Activated T-cell treated with anti-CD3 and anti-CD28 coated beads, Interleukin-2, amount 50 U/mL, for 72 hours (primary cell): ENCODE measurements around the gene TSPAN18. TPM values are rescaled to one million over a fixed set of nuclear protein-coding genes. Genes with fewer than 3 reads are reported as not detected.

ENCODE experiments used
- ATAC-seq, 2 donors: fragments of 150-1000 bp; cut with Tn5 transposase; replicated peaks in 1 of 2; 2 replicates each; pipeline ENCODE4 v1.10.0; 2021; ENCODE audit warnings: moderate library complexity in 2 of 2, mild to moderate bottlenecking in 1 of 2
- DNase-seq, 2 donors: peaks; one replicate each; pipeline ENCODE4 v3.0.0; 2021 to 2022; ENCODE audit warnings: mixed read lengths in 1 of 2
- H3K27ac Mint-ChIP-seq: one replicate; pipeline ENCODE4 v1.8.0; 2022; ENCODE audit warnings: mild to moderate bottlenecking, moderate library complexity, mixed read lengths
- H3K27me3 Mint-ChIP-seq: one replicate; pipeline ENCODE4 v1.8.0; 2022; ENCODE audit warnings: low read depth, mixed read lengths
- H3K36me3 Mint-ChIP-seq, 2 donors: one replicate each; pipeline ENCODE4 v1.8.0; 2022; ENCODE audit warnings: mixed read lengths in 2 of 2, mild to moderate bottlenecking in 1 of 2; ENCODE audit not compliant: insufficient read depth in 2 of 2
- H3K4me1 Mint-ChIP-seq: one replicate; pipeline ENCODE4 v1.8.0; 2022; ENCODE audit warnings: low read depth, mixed read lengths
- H3K4me3 Mint-ChIP-seq, 2 donors: one replicate each; pipeline ENCODE4 v1.8.0; 2022; ENCODE audit warnings: mild to moderate bottlenecking in 2 of 2, mixed read lengths in 2 of 2, moderate library complexity in 2 of 2
- H3K9me3 Mint-ChIP-seq, 2 donors: one replicate each; pipeline ENCODE4 v1.8.0; 2022; ENCODE audit warnings: mixed read lengths in 2 of 2
- total RNA-seq, 2 donors: library from RNA; stranded (reverse); gene quantifications; one replicate each; pipeline ENCODE4 v1.2.3, GENCODE V29; 2022

Gene TSPAN18
- total RNA-seq, 2 donors from 2014 or later: 1.3 to 1.8 TPM

DNA sequence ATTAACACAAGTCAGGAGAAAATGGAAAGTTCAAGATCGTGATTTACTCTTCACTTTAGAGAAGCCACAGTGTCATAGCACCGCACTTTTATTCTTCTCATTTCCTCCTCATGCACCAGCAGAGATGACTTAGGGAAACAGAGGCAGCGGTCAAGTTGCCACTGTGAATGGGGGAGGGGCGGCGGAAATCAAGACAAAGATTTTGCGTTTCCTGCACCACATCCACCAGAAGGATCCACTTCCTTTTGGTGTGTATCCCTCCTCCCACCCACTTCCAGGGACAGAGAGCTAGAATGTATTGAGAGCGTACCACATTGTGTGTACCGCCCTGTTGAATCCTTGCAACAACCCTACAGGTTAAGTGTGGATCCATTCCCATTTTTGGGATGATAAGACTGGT is 21.8 kb downstream of the TSPAN18 start:
- H3K36me3 Mint-ChIP-seq: no peaks in the 10 kb centered on the region
- H3K9me3 Mint-ChIP-seq: no peaks in the 10 kb centered on the region
- no peak overlapping the region for H3K4me3 Mint-ChIP-seq
- peaks cover 35% of the 10 kb centered on the region for H3K4me1 Mint-ChIP-seq
- no peak overlapping the region for H3K27ac Mint-ChIP-seq
- ATAC-seq (no peak), DNase-seq (no peak)
- H3K27me3 Mint-ChIP-seq: no peaks in the 10 kb centered on the region

- ATAC-seq: no peak
- no peaks in the 10 kb centered on the region for H3K9me3 Mint-ChIP-seq
- DNase-seq: no peak
- H3K4me1 Mint-ChIP-seq: peaks cover 35% of the 10 kb centered on the region
- no peaks in the 10 kb centered on the region for H3K36me3 Mint-ChIP-seq
- no peak overlapping the region for H3K4me3 Mint-ChIP-seq
- H3K27me3 Mint-ChIP-seq: no peaks in the 10 kb centered on the region
- no peak overlapping the region for H3K27ac Mint-ChIP-seq
Measured at GRCh38 chr11:44749189-44749588, 22.4 kb downstream of the TSPAN18 start.

DNA sequence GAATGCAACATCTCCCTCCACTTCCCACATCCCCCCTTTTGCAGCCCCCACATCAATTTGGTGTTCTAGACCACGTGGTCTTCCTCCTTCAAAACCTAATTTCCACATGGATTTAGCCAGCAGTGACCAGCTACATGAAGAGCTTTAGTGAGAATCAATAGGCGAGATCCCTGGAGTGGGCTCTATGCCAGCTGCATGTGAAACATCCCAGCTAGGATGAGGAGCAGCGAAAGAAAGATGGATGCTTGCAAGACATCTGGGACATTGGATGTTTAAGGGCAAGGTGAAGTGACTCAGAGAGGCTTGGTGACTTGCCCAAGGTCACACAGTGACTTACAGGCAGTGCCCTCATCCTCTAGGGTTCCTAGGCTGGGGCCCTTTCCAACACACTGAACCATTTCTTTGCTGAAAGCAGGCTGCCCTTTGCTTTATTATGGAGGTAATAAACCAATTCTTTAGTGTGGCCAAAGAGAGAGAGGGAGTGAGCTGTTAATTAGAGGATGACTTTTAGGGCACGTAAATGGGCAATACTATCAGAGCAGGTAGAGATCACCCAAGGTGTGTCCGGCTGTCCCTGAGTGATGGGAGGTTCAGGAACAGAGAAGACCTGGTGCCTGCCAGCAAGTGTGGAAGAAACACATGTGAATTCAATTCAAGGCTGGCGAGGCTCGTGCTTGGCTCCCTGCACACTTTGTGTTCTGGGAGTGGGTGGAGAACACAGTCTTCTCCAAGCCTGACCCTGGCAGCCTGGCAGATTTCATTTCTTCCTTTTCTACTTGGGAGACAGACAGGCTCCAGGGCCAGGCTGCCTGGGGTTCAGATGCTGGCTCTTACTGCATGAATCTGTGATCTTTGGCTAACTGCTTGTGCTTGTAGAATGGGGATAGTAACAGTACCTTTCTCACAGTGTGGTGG is 24.0 kb downstream of the TSPAN18 start:
- peaks cover 35% of the 10 kb centered on the region for H3K4me1 Mint-ChIP-seq
- no peak overlapping the region for H3K27ac Mint-ChIP-seq
- DNase-seq (no peak), ATAC-seq (no peak)
- H3K36me3 Mint-ChIP-seq: no peaks in the 10 kb centered on the region
- no peaks in the 10 kb centered on the region for H3K27me3 Mint-ChIP-seq
- no peaks in the 10 kb centered on the region for H3K9me3 Mint-ChIP-seq
- no peak overlapping the region for H3K4me3 Mint-ChIP-seq

DNA sequence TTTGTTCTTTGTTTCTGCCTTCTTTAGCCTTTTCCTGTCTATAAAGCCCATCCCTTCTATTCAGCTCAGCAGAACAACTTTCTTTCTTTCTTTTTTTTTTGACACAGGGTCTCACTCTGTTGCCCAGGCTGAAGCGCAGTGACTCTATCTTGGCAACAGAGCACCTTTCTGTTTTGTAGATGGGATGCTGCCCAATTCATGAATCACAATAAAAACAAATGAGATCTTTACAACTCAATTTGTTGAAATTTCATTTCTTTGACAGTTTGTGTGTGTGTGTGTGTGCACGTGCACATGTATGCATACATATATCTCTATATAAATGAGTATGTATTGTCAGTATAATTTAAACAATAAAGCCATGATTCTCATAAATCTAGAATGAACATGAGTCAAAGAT is 25.5 kb downstream of the TSPAN18 start:
- Mint-ChIP-seq H3K4me1 (peaks cover 27% of the 10 kb centered on the region), H3K27me3 (no peaks in the 10 kb centered on the region), H3K4me3 (no peak overlapping the region), H3K36me3 (no peaks in the 10 kb centered on the region), H3K27ac (no peak overlapping the region), H3K9me3 (no peaks in the 10 kb centered on the region)
- DNase-seq: no peak
- ATAC-seq: no peak

DNA sequence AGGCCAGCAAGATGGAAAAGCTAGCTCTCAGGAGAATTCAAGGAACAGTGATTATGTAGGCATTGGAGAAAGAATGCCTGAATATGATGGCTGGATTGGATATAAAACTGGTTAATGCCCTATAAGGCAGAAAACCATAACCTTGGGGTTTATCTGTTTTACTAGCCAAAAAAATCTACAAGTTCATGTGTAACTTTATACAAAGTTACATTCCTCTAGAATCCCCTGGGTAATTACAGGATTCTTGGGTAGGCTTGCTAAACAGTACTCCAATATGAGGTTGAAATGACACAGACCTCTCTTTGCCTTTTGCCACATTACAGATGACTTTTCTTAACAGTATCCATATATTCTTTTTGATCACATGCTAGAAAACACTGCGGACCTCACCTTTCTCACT is 26.0 kb downstream of the TSPAN18 start:
- no peak for DNase-seq

GRCh38 chr11:44753961-44754645 is 27.3 kb downstream of the TSPAN18 start:
- DNase-seq (no peak), ATAC-seq (no peak)
- Mint-ChIP-seq H3K36me3 (peaks cover 0 to 11% of the 10 kb centered on the region in 2 donors), H3K4me3 (no peak overlapping the region), H3K4me1 (peaks cover 16% of the 10 kb centered on the region), H3K27me3 (no peaks in the 10 kb centered on the region), H3K27ac (no peak overlapping the region), H3K9me3 (peaks cover 0 to 3% of the 10 kb centered on the region in 2 donors)

More for the DNA sequence above, 26.0 kb downstream of the TSPAN18 start:
- ATAC-seq: no peak
- H3K4me3 Mint-ChIP-seq: no peak overlapping the region
- H3K27me3 Mint-ChIP-seq: no peaks in the 10 kb centered on the region
- no peaks in the 10 kb centered on the region for H3K9me3 Mint-ChIP-seq
- peaks cover 0 to 3% of the 10 kb centered on the region in 2 donors for H3K36me3 Mint-ChIP-seq
- no peak overlapping the region for H3K27ac Mint-ChIP-seq
- peaks cover 23% of the 10 kb centered on the region for H3K4me1 Mint-ChIP-seq

DNA sequence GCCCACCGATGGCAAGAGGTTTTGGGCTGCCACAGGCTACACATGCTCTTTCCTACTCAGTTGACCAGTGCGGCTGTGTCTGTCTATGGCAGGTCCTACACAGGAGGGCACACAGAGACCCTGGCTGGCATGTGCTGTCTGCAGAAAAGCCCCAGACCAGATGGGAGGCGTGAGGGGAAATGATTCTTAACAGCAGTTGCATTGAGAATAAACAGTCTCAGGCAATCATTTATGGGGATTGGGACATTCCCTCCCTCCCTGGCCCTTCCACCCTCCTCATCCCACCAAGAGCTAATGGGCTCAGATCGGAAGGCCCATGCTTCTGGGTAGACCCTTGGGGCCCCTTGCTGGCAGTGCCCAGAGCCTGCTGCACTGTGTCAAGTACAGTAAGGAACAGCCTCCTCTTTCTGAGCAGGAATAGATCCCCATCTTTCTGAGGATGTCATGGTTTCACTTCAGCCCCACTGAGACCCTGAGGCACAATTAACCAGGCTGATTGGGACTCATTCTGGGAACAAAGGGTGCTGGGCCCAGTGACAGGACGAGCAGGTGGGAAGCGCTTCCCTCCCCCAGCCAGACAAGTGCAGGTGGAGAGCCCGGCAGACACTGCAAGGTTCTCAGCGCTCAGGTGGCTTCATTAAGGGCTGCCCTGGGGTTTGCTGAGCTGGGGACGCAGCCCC is 28.3 kb downstream of the TSPAN18 start:
- H3K27me3 Mint-ChIP-seq: no peaks in the 10 kb centered on the region
- H3K4me1 Mint-ChIP-seq: peaks cover 16% of the 10 kb centered on the region
- H3K36me3 Mint-ChIP-seq: peaks cover 2 to 11% of the 10 kb centered on the region in 2 donors
- no peak overlapping the region for H3K4me3 Mint-ChIP-seq
- H3K27ac Mint-ChIP-seq: no peak overlapping the region
- H3K9me3 Mint-ChIP-seq: peaks cover 0 to 6% of the 10 kb centered on the region in 2 donors
- no peak for DNase-seq
- ATAC-seq: no peak

DNA sequence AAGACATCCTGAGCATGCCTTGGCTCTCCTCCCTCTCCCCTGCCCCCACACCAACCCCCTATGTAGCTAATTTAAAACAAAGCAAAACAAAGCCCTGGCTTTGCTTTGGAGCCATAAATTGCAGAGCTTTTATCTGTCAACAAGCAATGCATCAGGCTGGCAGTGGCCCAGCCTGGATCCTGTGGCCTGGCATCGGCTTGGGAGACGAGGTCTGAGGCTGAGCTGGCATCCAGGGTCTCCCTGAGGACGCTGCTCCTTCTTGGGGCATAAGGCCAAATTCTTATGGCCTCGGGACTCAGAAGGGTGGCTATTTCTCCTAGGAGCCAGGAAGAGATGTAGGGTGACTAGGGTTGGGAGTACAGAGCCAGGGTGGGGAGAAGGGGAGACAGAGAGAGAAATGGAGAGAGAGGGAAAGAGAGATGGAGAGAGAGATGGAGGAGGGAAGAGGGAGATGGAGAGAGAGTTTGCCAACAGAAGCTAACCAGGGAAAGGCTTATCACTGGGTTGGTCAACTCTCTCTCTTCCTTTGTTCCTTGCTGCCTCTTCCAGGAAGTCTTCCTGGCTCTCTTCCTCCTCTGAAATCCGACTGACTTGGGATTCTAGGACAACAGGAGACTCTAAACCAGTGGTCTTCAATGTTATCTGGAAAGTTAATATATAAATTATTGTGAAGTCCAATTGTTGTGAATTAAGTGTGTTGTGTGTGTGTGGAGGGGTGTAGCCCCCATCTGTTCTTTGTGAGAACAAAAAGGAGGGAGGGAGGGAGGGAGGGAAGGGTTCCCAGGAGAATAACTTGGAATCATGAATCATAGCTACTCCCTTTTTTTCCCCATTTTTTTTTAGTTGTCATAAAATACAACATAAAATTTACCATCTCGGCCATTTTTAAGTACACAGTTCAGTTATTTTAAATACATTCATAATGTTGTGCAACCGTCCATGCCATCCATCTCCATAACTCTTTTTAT is 29.1 kb downstream of the TSPAN18 start:
- no peak overlapping the region for H3K27ac Mint-ChIP-seq
- H3K27me3 Mint-ChIP-seq: no peaks in the 10 kb centered on the region
- ATAC-seq (no peak), DNase-seq (no peak)
- H3K4me3 Mint-ChIP-seq: no peak overlapping the region
- H3K4me1 Mint-ChIP-seq: peaks cover 10% of the 10 kb centered on the region
- H3K9me3 Mint-ChIP-seq: peaks cover 0 to 6% of the 10 kb centered on the region in 2 donors
- H3K36me3 Mint-ChIP-seq: peaks cover 2 to 11% of the 10 kb centered on the region in 2 donors

DNA sequence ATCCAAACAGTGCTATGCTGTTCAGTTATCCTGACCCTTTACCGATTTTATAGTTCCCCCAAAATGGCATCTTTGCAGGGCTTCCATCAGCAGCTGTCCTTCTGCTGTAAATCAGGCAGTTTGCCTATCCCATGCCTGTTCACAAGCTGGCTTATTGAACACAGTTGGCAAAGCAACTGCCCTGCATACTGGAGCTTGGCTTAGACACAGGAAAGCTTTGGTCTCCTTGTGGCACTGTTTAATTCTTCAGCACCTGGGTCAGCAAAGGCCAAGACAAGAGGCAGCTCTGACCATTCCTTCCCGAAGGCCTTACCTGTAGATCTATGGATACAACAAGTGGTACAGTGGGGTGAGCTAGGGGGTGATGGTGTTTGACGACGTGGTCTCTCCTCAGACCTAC is 32.2 kb downstream of the TSPAN18 start:
- no peaks in the 10 kb centered on the region for H3K27me3 Mint-ChIP-seq
- DNase-seq: no peak
- no peak for ATAC-seq
- H3K27ac Mint-ChIP-seq: no peak overlapping the region
- peaks cover 2 to 11% of the 10 kb centered on the region in 2 donors for H3K36me3 Mint-ChIP-seq
- peaks cover 9% of the 10 kb centered on the region for H3K4me1 Mint-ChIP-seq
- H3K4me3 Mint-ChIP-seq: no peak overlapping the region
- H3K9me3 Mint-ChIP-seq: peaks cover 0 to 6% of the 10 kb centered on the region in 2 donors

DNA sequence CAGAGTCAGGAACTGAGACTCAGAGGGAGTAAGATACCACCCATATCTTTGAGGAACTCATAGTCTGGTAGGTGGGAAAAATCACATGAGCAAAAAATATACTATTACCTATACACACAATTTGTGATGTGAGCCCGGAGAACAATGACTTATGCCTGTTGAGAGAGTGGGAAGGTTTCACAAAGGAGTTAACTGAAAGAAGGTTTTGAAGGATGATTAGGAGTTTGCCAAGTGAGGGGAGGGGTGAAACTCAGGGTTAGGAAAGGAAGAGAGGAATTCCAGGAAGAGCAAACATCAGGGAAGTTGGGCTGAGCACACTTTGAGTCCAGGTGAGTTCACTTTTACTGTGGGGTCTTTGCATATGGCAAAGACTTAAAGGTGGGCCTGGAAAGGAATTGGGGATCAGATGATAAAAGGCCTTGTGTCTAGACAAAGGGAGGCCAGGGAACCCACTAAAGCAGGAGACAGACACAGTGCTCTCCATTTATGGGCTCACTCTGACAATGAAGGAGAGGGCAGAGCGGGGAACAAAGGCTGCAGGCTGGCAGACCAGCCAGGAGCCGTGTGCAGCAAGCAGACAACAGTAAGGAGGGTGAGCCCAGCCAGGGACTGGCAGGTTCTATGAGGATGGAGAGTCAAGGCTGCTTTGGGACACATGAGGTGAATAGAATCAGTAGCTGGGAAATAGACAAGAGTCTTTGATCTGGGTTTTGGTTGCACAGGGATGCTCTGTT is 33.1 kb downstream of the TSPAN18 start:
- H3K4me1 Mint-ChIP-seq: peaks cover 13% of the 10 kb centered on the region
- no peak overlapping the region for H3K4me3 Mint-ChIP-seq
- ATAC-seq (no peak), DNase-seq (no peak)
- H3K36me3 Mint-ChIP-seq: peaks cover 2 to 11% of the 10 kb centered on the region in 2 donors
- H3K27ac Mint-ChIP-seq: no peak overlapping the region
- H3K9me3 Mint-ChIP-seq: peaks cover 0 to 6% of the 10 kb centered on the region in 2 donors
- no peaks in the 10 kb centered on the region for H3K27me3 Mint-ChIP-seq

- Mint-ChIP-seq H3K4me3 (no peak overlapping the region), H3K36me3 (peaks cover 2 to 11% of the 10 kb centered on the region in 2 donors), H3K9me3 (peaks cover 0 to 6% of the 10 kb centered on the region in 2 donors), H3K27me3 (no peaks in the 10 kb centered on the region), H3K27ac (no peak overlapping the region), H3K4me1 (peaks cover 13% of the 10 kb centered on the region)
- DNase-seq (no peak), ATAC-seq (no peak)
Measured at GRCh38 chr11:44760477-44760872, 33.7 kb downstream of the TSPAN18 start.
